ENCODE measurements around the gene PURA.
A peak's percentile ranks its signal among the peaks of the same experiment; 100 is the strongest.

Gene PURA

GRCh38 chr5:140134277-140134935 is 20.5 kb downstream of the PURA start:
- H3K4me1 Mint-ChIP-seq, result peaks cover 41% of the 10 kb centered on the region
- CTCF ChIA-PET, result interaction anchor here (1.6 to 3.5 kb wide), 3 partner anchors 9 to 62 kb away, joined by 4 to 29 read pairs (median 5); no protein-coding TSS in a partner anchor
- H3K27me3 Mint-ChIP-seq, result peaks cover 6% of the 10 kb centered on the region
- no peaks in the 10 kb centered on the region for H3K9me3 Mint-ChIP-seq
- no peak overlapping the region for H3K4me3 Mint-ChIP-seq
- H3K27ac Mint-ChIP-seq, result no peak overlapping the region
- DNase-seq, result no peak
- no peaks in the 10 kb centered on the region for H3K36me3 Mint-ChIP-seq

GRCh38 chr5:140135127-140135526 is 21.2 kb downstream of the PURA start:
- H3K36me3 Mint-ChIP-seq, result no peaks in the 10 kb centered on the region
- no peak overlapping the region for H3K27ac Mint-ChIP-seq
- no peak overlapping the region for H3K4me3 Mint-ChIP-seq
- H3K4me1 Mint-ChIP-seq, result peaks cover 41% of the 10 kb centered on the region
- H3K9me3 Mint-ChIP-seq, result no peaks in the 10 kb centered on the region
- H3K27me3 Mint-ChIP-seq, result peaks cover 6% of the 10 kb centered on the region
- CTCF ChIA-PET, result interaction anchor here (0.6 to 1.9 kb wide), 3 partner anchors 9 to 1644 kb away, joined by 3 to 4 read pairs (median 3); no protein-coding TSS in a partner anchor
- DNase-seq, result no peak

GRCh38 chr5:140136624-140137023 is 22.7 kb downstream of the PURA start:
- Mint-ChIP-seq H3K27me3 (peaks cover 6% of the 10 kb centered on the region), H3K9me3 (no peaks in the 10 kb centered on the region), H3K4me3 (no peak overlapping the region), H3K27ac (no peak overlapping the region), H3K4me1 (peaks cover 29% of the 10 kb centered on the region), H3K36me3 (no peaks in the 10 kb centered on the region)
- DNase-seq, result no peak
- CTCF ChIA-PET, result interaction anchor here (1.1 to 1.9 kb wide), 3 partner anchors 9 to 56 kb away, joined by 3 to 8 read pairs (median 4); no protein-coding TSS in a partner anchor

- Mint-ChIP-seq H3K36me3 (no peaks in the 10 kb centered on the region), H3K4me1 (peaks cover 9% of the 10 kb centered on the region), H3K4me3 (no peak overlapping the region), H3K27ac (no peak overlapping the region), H3K9me3 (no peaks in the 10 kb centered on the region), H3K27me3 (peaks cover 35% of the 10 kb centered on the region)
- no peak for DNase-seq
- CTCF ChIA-PET, result no interaction called here
Observed at GRCh38 chr5:140140435-140140834, 26.5 kb downstream of the PURA start.

GRCh38 chr5:140141241-140141640 is 27.3 kb downstream of the PURA start:
- Mint-ChIP-seq H3K9me3 (no peaks in the 10 kb centered on the region), H3K36me3 (no peaks in the 10 kb centered on the region), H3K27ac (no peak overlapping the region), H3K27me3 (peaks cover 43% of the 10 kb centered on the region), H3K4me1 (peaks cover 12% of the 10 kb centered on the region), H3K4me3 (no peak overlapping the region)
- CTCF ChIA-PET, result interaction anchor here (0.5 to 6.5 kb wide), 3 partner anchors 24 to 66 kb away, joined by 3 to 120 read pairs (median 27); no protein-coding TSS in a partner anchor
- no peak for DNase-seq

GRCh38 chr5:140142246-140142645 is 28.3 kb downstream of the PURA start:
- no peaks in the 10 kb centered on the region for H3K36me3 Mint-ChIP-seq
- H3K27ac Mint-ChIP-seq, result no peak overlapping the region
- peaks cover 47% of the 10 kb centered on the region for H3K27me3 Mint-ChIP-seq
- H3K9me3 Mint-ChIP-seq, result no peaks in the 10 kb centered on the region
- no peak for DNase-seq
- H3K4me1 Mint-ChIP-seq, result peaks cover 15% of the 10 kb centered on the region
- no peak overlapping the region for H3K4me3 Mint-ChIP-seq
- CTCF ChIA-PET, result interaction anchor here (1.1 to 6.5 kb wide), 7 partner anchors 8 to 68 kb away, joined by 4 to 120 read pairs (median 27); partner anchors contain the start of gene PURA

- no peaks in the 10 kb centered on the region for H3K36me3 Mint-ChIP-seq
- CTCF ChIA-PET, result interaction anchor here (1.0 to 6.5 kb wide), 11 partner anchors 8 to 100 kb away, joined by 3 to 120 read pairs (median 21); partner anchors contain the start of genes NRG2 and PURA
- H3K9me3 Mint-ChIP-seq, result no peaks in the 10 kb centered on the region
- H3K4me3 Mint-ChIP-seq, result no peak overlapping the region
- peaks cover 53% of the 10 kb centered on the region for H3K27me3 Mint-ChIP-seq
- no peak overlapping the region for H3K27ac Mint-ChIP-seq
- H3K4me1 Mint-ChIP-seq, result peaks cover 15% of the 10 kb centered on the region
- no peak for DNase-seq
Observed at GRCh38 chr5:140142856-140143255, 28.9 kb downstream of the PURA start.

GRCh38 chr5:140143521-140144258 is 29.8 kb downstream of the PURA start:
- H3K4me3 Mint-ChIP-seq, result no peak overlapping the region
- H3K4me1 Mint-ChIP-seq, result peaks cover 15% of the 10 kb centered on the region
- CTCF ChIA-PET, result interaction anchor here (0.7 to 6.5 kb wide), 18 partner anchors 9 to 101 kb away, joined by 3 to 120 read pairs (median 6); partner anchors contain the start of genes NRG2 and PURA
- no peak overlapping the region for H3K27ac Mint-ChIP-seq
- no peaks in the 10 kb centered on the region for H3K36me3 Mint-ChIP-seq
- DNase-seq, result no peak
- H3K27me3 Mint-ChIP-seq, result peaks cover 61% of the 10 kb centered on the region
- H3K9me3 Mint-ChIP-seq, result no peaks in the 10 kb centered on the region

- H3K4me3 Mint-ChIP-seq, result no peak overlapping the region
- DNase-seq, result no peak
- H3K27me3 Mint-ChIP-seq, result peaks cover 71% of the 10 kb centered on the region
- H3K27ac Mint-ChIP-seq, result peak overlapping the region; percentile 19
- H3K9me3 Mint-ChIP-seq, result no peaks in the 10 kb centered on the region
- no peaks in the 10 kb centered on the region for H3K36me3 Mint-ChIP-seq
- CTCF ChIA-PET, result interaction anchor here (0.7 to 6.5 kb wide), 14 partner anchors 9 to 251 kb away, joined by 3 to 120 read pairs (median 9); partner anchors contain the start of gene PURA
- H3K4me1 Mint-ChIP-seq, result peaks cover 15% of the 10 kb centered on the region
Observed at GRCh38 chr5:140145256-140145655, 31.3 kb downstream of the PURA start.

- peaks cover 71% of the 10 kb centered on the region for H3K27me3 Mint-ChIP-seq
- H3K36me3 Mint-ChIP-seq, result no peaks in the 10 kb centered on the region
- peak; percentile 63 for DNase-seq
- peaks cover 15% of the 10 kb centered on the region for H3K4me1 Mint-ChIP-seq
- no peak overlapping the region for H3K4me3 Mint-ChIP-seq
- CTCF ChIA-PET, result interaction anchor here (0.6 to 6.5 kb wide), 17 partner anchors 7 to 1750 kb away, joined by 3 to 120 read pairs (median 6); partner anchors contain the start of genes NRG2 and PURA
- H3K27ac Mint-ChIP-seq, result no peak overlapping the region
- no peaks in the 10 kb centered on the region for H3K9me3 Mint-ChIP-seq
Observed at GRCh38 chr5:140145818-140146522, 32.1 kb downstream of the PURA start.

GRCh38 chr5:140146523-140146842 is 32.6 kb downstream of the PURA start:
- Mint-ChIP-seq H3K9me3 (no peaks in the 10 kb centered on the region), H3K27ac (no peak overlapping the region), H3K36me3 (no peaks in the 10 kb centered on the region), H3K4me1 (peaks cover 15% of the 10 kb centered on the region), H3K27me3 (peaks cover 71% of the 10 kb centered on the region), H3K4me3 (no peak overlapping the region)
- DNase-seq, result no peak
- CTCF ChIA-PET, result interaction anchor here (0.6 to 6.5 kb wide), 11 partner anchors 8 to 1749 kb away, joined by 3 to 120 read pairs (median 6); partner anchors contain the start of genes NRG2 and PURA

- Mint-ChIP-seq H3K9me3 (no peaks in the 10 kb centered on the region), H3K27me3 (peaks cover 68% of the 10 kb centered on the region), H3K36me3 (no peaks in the 10 kb centered on the region), H3K4me1 (peaks cover 19% of the 10 kb centered on the region), H3K4me3 (no peak overlapping the region), H3K27ac (no peak overlapping the region)
- no peak for DNase-seq
- CTCF ChIA-PET, result interaction anchor here (1.2 to 6.5 kb wide), 3 partner anchors 9 to 73 kb away, joined by 3 to 120 read pairs (median 62); partner anchors contain the start of gene PURA
Observed at GRCh38 chr5:140147460-140147859, 33.6 kb downstream of the PURA start.

GRCh38 chr5:140148508-140148907 is 34.6 kb downstream of the PURA start:
- CTCF ChIA-PET, result no interaction called here
- no peak for DNase-seq
- Mint-ChIP-seq H3K4me3 (no peak overlapping the region), H3K4me1 (peaks cover 19% of the 10 kb centered on the region), H3K36me3 (no peaks in the 10 kb centered on the region), H3K27ac (no peak overlapping the region), H3K27me3 (peaks cover 61% of the 10 kb centered on the region), H3K9me3 (no peaks in the 10 kb centered on the region)

GRCh38 chr5:140150201-140150600 is 36.3 kb downstream of the PURA start:
- Mint-ChIP-seq H3K4me1 (peaks cover 13% of the 10 kb centered on the region), H3K9me3 (no peaks in the 10 kb centered on the region), H3K36me3 (no peaks in the 10 kb centered on the region), H3K27ac (no peak overlapping the region), H3K27me3 (peaks cover 48% of the 10 kb centered on the region), H3K4me3 (no peak overlapping the region)
- no peak for DNase-seq
- CTCF ChIA-PET, result interaction anchor here (0.6 to 1.5 kb wide), 3 partner anchors 8 to 300 kb away, joined by 3 to 4 read pairs (median 4); no protein-coding TSS in a partner anchor
